Gastroesophageal sphincter (tissue), 4 donors: ENCODE results near the gene ATF5. TPM values are rescaled to one million over a fixed set of nuclear protein-coding genes. Genes with fewer than 3 reads are reported as not detected.

ENCODE experiments used
- ATAC-seq: fragments of 150-250 bp; one replicate; pipeline ENCODE4 v1.9.1; 2016; ENCODE audit warnings: mild to moderate bottlenecking, moderate library complexity
- H3K27ac ChIP-seq, 4 donors: fragments of 200-600 bp; sonication (generic) in 3 of 4; 1 replicate in 3 of 4; 2 replicates in 1 of 4; pipeline ENCODE4 v1.5.1; 2016 to 2019
- H3K27me3 ChIP-seq: fragments of 200-600 bp; sonication (generic); one replicate; pipeline ENCODE4 v1.5.1; 2019
- H3K36me3 ChIP-seq, 2 donors: fragments of 200-600 bp; sonication (generic); one replicate each; pipeline ENCODE4 v1.5.1; 2019; ENCODE audit warnings: control low read depth in 1 of 2
- H3K4me1 ChIP-seq, 3 donors: fragments of 200-600 bp; sonication (generic); 1 replicate in 2 of 3; 2 replicates in 1 of 3; pipeline ENCODE4 v1.5.1; 2016 to 2019; ENCODE audit warnings: control low read depth in 2 of 3
- H3K4me3 ChIP-seq, 2 donors: fragments of 200-600 bp; sonication (generic); one replicate each; pipeline ENCODE4 v1.5.1; 2019; ENCODE audit warnings: mild to moderate bottlenecking in 1 of 2, moderate library complexity in 1 of 2
- H3K9me3 ChIP-seq, 3 donors: fragments of 200-600 bp; sonication (generic); one replicate each; pipeline ENCODE4 v1.5.1; 2017 to 2019; ENCODE audit warnings: control low read depth in 2 of 3
- EP300 ChIP-seq: sonication (generic); formaldehyde crosslinking; IDR thresholded peaks from one replicate; pipeline ENCODE4 v1.6.1; 2017; ENCODE audit warnings: antibody characterized with exemption, mild to moderate bottlenecking
- POLR2A ChIP-seq, 2 donors: fragments of 450-650 bp; IDR thresholded peaks; one replicate each; pipeline ENCODE4 v1.6.1; 2017; ENCODE audit warnings: antibody characterized with exemption in 2 of 2, mild to moderate bottlenecking in 2 of 2, moderate library complexity in 1 of 2
- POLR2AphosphoS5 ChIP-seq: sonication (generic); formaldehyde crosslinking; IDR thresholded peaks from one replicate; pipeline ENCODE4 v1.6.1; 2017; ENCODE audit warnings: antibody characterized with exemption
- WGBS, 2 donors: methylation state at CpG; one replicate each; pipeline ENCODE4 v1.1.5; 2018; ENCODE audit warnings: low coverage in 1 of 2; 5-methylcytosine and 5-hydroxymethylcytosine counted together
- total RNA-seq, 4 donors: library from RNA; depleted of rRNA; stranded (reverse); fragments of >200 nt; gene quantifications; one replicate each; pipeline ENCODE4 v1.1.0, GENCODE V29; 2016
- TF ChIP-seq, protein P1 (sequence below), 4 experiments: fragments of 200-600 bp in 2 of 4; fragments of 450-650 bp in 2 of 4; sonication (generic) in 1 of 4; IDR thresholded peaks; one replicate each; pipeline ENCODE4 v1.5.1; 2017 to 2019; ENCODE audit warnings: antibody characterized with exemption in 4 of 4, mild to moderate bottlenecking in 2 of 4, moderate library complexity in 2 of 4

The ATF5 gene
- total RNA-seq, 4 donors from 2014 or later = 12.3 to 22.7 (median 16.7) TPM

DNA sequence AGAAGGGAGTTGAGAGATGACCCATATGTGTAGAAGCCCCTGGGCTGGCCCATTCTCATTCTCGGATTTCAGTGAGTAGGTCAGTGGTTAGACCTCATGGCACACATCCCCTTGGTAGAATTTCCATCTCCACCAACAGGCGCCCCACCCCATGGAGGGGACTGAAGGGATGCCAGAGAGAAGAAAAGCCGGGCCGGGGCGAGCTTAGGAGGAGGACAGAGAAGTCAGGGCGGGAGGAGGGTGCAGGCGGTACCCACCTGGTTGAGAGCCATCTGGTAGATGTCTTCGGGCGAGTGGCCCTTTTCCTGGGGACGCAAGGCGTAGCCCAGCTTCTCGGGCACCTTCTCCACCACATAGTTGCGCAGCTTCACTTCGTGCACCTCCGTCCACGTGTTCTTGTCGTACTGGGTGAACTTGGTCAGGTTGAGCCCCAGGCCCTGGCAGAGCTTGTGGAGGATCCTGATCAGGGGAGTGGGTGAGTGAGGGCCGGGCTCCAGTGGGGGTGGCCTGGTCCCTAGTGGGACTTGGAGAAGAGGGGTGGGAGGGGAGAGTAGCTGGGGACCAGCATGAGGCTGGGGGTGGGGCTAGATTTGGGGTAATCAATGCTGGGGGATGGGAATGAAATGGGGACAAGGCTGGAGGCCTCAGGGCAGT, 34.9 kb upstream of the ATF5 start:
- no peak overlapping the region for H3K27ac ChIP-seq
- ATAC-seq = no peak
- peaks cover 33% of the 10 kb centered on the region for H3K27me3 ChIP-seq
- H3K9me3 ChIP-seq = no peaks in the 10 kb centered on the region
- H3K4me1 ChIP-seq = peaks cover 0 to 34% (median 11%) of the 10 kb centered on the region in 3 donors
- peaks cover 0 to 2% of the 10 kb centered on the region in 2 donors for H3K36me3 ChIP-seq
- TF ChIP-seq, protein P1, sequence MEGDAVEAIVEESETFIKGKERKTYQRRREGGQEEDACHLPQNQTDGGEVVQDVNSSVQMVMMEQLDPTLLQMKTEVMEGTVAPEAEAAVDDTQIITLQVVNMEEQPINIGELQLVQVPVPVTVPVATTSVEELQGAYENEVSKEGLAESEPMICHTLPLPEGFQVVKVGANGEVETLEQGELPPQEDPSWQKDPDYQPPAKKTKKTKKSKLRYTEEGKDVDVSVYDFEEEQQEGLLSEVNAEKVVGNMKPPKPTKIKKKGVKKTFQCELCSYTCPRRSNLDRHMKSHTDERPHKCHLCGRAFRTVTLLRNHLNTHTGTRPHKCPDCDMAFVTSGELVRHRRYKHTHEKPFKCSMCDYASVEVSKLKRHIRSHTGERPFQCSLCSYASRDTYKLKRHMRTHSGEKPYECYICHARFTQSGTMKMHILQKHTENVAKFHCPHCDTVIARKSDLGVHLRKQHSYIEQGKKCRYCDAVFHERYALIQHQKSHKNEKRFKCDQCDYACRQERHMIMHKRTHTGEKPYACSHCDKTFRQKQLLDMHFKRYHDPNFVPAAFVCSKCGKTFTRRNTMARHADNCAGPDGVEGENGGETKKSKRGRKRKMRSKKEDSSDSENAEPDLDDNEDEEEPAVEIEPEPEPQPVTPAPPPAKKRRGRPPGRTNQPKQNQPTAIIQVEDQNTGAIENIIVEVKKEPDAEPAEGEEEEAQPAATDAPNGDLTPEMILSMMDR (IDR thresholded peaks at IDR 0.05) = no peak
- no peak for TF ChIP-seq POLR2AphosphoS5
- TF ChIP-seq POLR2A (IDR thresholded peaks at IDR 0.05) = no peak
- no peak for TF ChIP-seq EP300
- no peak overlapping the region for H3K4me3 ChIP-seq
- WGBS, 2 donors = 68 to 100% methylated on average over 2 to 3 of the region's 18 CpGs

DNA sequence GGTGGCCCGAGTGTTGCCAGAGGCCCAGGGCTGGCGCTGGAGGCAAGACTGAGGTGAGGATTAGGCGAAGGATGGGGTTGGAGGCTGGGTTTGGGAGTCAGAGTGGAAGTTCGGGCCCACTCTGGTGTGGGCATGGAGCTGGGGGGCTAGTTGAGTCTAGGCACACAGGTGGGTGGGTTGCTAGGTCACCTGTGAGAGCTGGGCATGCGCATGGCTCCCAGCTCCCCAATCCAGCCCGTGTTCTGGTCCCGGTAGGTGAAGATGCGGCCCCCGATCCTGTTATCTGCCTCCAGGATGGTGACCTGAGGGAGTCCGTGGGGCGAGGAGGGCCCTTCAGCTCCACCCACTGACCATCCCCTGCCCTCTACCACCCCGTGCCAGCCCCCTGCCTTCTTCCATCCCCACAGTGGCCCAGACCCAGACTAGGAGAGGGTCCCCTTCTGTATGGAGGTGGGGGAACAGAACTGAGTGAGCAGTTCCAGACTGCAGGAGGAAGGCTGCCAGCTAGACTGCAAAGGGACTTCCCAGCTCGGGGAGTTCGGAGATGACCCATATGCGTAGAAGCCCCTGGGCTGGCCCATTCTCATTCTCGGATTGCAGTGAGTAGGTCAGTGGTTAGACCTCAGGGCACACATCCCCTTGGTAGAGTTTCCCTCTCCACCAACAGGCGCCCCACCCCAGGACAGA, 34.0 kb upstream of the ATF5 start:
- no peak for ATAC-seq
- 49 to 94% methylated on average over 3 to 5 of the region's 17 CpGs for WGBS, 2 donors

DNA sequence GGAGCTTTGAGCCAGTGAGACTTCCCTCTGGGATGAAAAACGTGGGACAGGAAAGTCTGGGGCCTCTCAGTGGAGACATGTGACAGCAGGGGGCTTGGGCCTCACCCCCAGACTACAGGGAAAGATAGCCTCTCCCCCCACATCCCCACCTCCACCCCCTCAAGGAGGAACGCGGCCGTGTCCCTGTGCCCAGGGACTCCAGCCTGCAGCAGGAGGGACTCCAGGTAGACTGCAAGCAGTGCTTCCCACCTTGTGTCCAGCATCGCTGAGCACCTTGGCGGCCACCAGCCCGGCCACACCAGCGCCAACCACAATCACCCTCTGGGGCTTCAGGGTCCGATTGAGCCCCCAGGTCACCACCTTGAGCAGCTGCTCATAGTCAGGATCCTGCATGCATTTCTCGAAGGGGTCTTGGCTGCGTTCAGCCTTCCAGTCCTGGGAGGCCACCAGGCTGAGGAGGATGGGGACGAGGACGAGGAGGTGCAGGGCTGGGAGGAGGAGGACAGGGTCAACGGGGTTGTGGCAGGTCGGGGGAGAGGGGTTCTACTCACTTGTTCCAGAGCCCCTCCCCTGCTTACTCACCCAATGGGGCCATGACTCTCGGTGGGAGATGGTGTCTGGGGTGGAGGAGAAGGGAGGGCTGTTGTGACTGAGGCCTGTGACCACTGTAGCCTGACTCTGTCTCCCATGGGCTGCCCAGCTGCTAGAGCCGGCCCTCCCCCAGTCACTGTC, 33.3 kb upstream of the ATF5 start:
- H3K4me3 ChIP-seq = no peak overlapping the region
- no peak for ATAC-seq
- no peaks in the 10 kb centered on the region for H3K36me3 ChIP-seq
- peaks cover 0 to 22% (median 0%) of the 10 kb centered on the region in 3 donors for H3K4me1 ChIP-seq
- 60 to 71% methylated on average over 1 of the region's 17 CpGs for WGBS, 2 donors
- H3K9me3 ChIP-seq = no peaks in the 10 kb centered on the region
- peaks cover 17% of the 10 kb centered on the region for H3K27me3 ChIP-seq
- H3K27ac ChIP-seq = no peak overlapping the region
- TF ChIP-seq EP300 (no peak), POLR2A (IDR thresholded peaks at IDR 0.05) (no peak), POLR2AphosphoS5 (no peak)
- TF ChIP-seq, protein P1 (IDR thresholded peaks at IDR 0.05) = no peak

More for the DNA sequence above, 34.0 kb upstream of the ATF5 start:
- no peak overlapping the region for H3K4me3 ChIP-seq
- peaks cover 0 to 29% (median 7%) of the 10 kb centered on the region in 3 donors for H3K4me1 ChIP-seq
- TF ChIP-seq POLR2A (IDR thresholded peaks at IDR 0.05) (no peak), POLR2AphosphoS5 (no peak), EP300 (no peak)
- TF ChIP-seq, protein P1 (IDR thresholded peaks at IDR 0.05) = no peak
- H3K27ac ChIP-seq = no peak overlapping the region
- H3K36me3 ChIP-seq = no peaks in the 10 kb centered on the region
- H3K27me3 ChIP-seq = peaks cover 24% of the 10 kb centered on the region
- H3K9me3 ChIP-seq = no peaks in the 10 kb centered on the region

DNA sequence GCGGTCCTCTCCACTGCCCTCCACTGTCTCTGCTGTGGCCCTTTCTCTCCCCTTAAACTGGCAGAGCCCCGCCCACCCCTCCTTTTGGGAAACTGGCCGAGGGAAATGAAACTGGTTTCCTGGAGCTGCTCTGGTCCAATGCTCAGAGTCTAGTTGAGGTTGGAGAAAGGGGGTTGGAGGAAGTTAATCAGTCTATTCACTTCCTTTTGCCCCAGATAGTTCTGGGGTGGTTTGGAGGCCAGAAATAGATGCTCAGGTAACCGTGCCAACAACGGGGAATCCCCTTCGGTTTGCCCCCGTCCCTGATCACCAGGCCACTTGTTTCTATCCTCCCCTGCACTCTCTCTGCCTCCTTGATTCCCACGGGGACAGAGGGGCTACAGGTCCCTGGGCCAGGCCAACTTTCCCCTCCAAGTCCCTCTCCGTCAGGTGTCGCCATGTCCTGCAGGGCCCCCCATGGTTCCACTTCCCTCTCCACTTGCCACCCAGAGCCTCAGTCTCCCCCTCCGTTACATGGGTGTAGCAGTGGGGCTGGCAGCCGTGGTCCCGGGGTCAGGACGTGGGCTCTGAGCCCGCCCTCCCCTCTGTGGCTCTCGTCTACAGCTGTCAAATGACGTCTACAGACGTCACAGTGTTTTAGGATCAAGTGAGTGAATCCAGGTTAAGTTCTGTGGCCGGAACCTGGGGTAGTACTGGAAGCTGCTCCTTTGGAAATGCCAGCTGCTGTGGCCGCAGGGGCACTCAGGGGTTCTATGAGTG, 32.0 kb upstream of the ATF5 start, which contains the start of gene IL4I1:
Gene IL4I1, minus strand, starts transcription at position 25 of the 759 bp plus-strand sequence. CDS start 727 bp downstream, outside the sequence.
- Histone ChIP-seq H3K4me1 (peaks cover 0 to 17% (median 0%) of the 10 kb centered on the region in 3 donors), H3K27me3 (peaks cover 9% of the 10 kb centered on the region), H3K9me3 (no peaks in the 10 kb centered on the region), H3K36me3 (no peaks in the 10 kb centered on the region), H3K27ac (peak within 1 kb of the TSS in 3 of 4 donors; percentile 26 to 66 (median 43)), H3K4me3 (no peak within 1 kb of the TSS)
- TF ChIP-seq EP300 = no peak
- TF ChIP-seq POLR2A (IDR thresholded peaks at IDR 0.05) = no peak
- no peak for TF ChIP-seq POLR2AphosphoS5
- TF ChIP-seq, protein P1 (IDR thresholded peaks at IDR 0.05) = no peak
- 27 to 30% methylated on average over 9 of the region's 20 CpGs for WGBS, 2 donors
- ATAC-seq = peak; percentile 24
